Measurements from ENCODE around the gene PIRT. TPM values are rescaled to one million over a fixed set of nuclear protein-coding genes. Genes with fewer than 3 reads are reported as not detected.

Gene PIRT
- polyA plus RNA-seq, 3 donors: not detected

DNA sequence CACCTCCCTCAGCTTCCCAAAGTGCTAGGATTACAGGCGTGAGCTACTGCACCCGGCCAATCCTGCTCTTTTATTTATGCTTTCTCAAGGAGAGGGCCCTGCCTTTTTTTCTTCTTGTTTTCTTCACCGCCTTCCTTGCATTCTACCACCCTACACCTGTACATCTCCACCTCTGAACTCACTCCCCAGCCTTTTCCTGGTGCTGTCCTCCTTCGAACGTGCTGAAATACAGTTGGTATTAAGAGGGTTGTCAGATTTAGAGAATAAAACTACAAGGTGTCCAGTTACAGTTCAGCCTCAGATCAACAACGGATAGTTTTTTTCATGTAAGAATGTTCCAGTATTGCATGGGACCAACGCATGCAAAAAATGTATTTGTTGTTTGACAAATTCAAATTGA is 1.7 kb downstream of the PIRT start:
- no peak for DNase-seq
- TF ChIP-seq, protein P1, sequence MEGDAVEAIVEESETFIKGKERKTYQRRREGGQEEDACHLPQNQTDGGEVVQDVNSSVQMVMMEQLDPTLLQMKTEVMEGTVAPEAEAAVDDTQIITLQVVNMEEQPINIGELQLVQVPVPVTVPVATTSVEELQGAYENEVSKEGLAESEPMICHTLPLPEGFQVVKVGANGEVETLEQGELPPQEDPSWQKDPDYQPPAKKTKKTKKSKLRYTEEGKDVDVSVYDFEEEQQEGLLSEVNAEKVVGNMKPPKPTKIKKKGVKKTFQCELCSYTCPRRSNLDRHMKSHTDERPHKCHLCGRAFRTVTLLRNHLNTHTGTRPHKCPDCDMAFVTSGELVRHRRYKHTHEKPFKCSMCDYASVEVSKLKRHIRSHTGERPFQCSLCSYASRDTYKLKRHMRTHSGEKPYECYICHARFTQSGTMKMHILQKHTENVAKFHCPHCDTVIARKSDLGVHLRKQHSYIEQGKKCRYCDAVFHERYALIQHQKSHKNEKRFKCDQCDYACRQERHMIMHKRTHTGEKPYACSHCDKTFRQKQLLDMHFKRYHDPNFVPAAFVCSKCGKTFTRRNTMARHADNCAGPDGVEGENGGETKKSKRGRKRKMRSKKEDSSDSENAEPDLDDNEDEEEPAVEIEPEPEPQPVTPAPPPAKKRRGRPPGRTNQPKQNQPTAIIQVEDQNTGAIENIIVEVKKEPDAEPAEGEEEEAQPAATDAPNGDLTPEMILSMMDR (IDR thresholded peaks at IDR 0.05): no peak
- H3K4me3 ChIP-seq (replicated peaks in 1 of 3; ENCODE audit: low read depth in 2 of 3, low read length in 3 of 3): no peak overlapping the region
- H3K27me3 ChIP-seq (ENCODE audit: control insufficient read depth in 2 of 2, insufficient read depth in 2 of 2, low read length in 2 of 2): no peaks in the 10 kb centered on the region
- H3K9me3 ChIP-seq (replicated peaks in 1 of 2; ENCODE audit: control insufficient read depth in 1 of 2, insufficient read depth in 1 of 2, low read length in 2 of 2): no peaks in the 10 kb centered on the region
- no peak overlapping the region for H3K27ac Mint-ChIP-seq
- H3K27me3 Mint-ChIP-seq (ENCODE audit: low read depth in 3 of 3): peaks cover 0 to 3% (median 2%) of the 10 kb centered on the region in 3 donors
- H3K4me2 ChIP-seq (replicated peaks; ENCODE audit: extremely low read depth, low read length, poor library complexity, severe bottlenecking): no peak overlapping the region
- intact Hi-C loops (cut with micrococcal nuclease): no loop called here
- H3K9ac ChIP-seq (ENCODE audit: insufficient read depth, low read length, poor library complexity, severe bottlenecking): no peak overlapping the region
- no peaks in the 10 kb centered on the region for H3K4me1 Mint-ChIP-seq
- no peak overlapping the region for H3K4me3 Mint-ChIP-seq
- no peaks in the 10 kb centered on the region for H3K36me3 ChIP-seq (replicated peaks in 1 of 2; ENCODE audit: control insufficient read depth in 1 of 2, insufficient read depth in 2 of 2, low read length in 2 of 2)
- H3K9me3 Mint-ChIP-seq: no peaks in the 10 kb centered on the region
- no peaks in the 10 kb centered on the region for H3K36me3 Mint-ChIP-seq
- 92% methylated on average over 6 of the region's 7 CpGs for WGBS (ENCODE audit: insufficient coverage)
- no peaks in the 10 kb centered on the region for H3K79me2 ChIP-seq (ENCODE audit: insufficient read depth, low read length)
- H3K27ac ChIP-seq (ENCODE audit: low read depth in 1 of 2, low read length in 2 of 2): no peak overlapping the region
- H4K20me1 ChIP-seq (ENCODE audit: insufficient read depth, low read length): no peaks in the 10 kb centered on the region
- no peak overlapping the region for H2AFZ ChIP-seq (ENCODE audit: insufficient read depth, low read depth, low read length, poor library complexity, severe bottlenecking)
- no peaks in the 10 kb centered on the region for H3K4me1 ChIP-seq (ENCODE audit: control insufficient read depth in 1 of 2, insufficient read depth in 2 of 2, low read length in 2 of 2)

DNA sequence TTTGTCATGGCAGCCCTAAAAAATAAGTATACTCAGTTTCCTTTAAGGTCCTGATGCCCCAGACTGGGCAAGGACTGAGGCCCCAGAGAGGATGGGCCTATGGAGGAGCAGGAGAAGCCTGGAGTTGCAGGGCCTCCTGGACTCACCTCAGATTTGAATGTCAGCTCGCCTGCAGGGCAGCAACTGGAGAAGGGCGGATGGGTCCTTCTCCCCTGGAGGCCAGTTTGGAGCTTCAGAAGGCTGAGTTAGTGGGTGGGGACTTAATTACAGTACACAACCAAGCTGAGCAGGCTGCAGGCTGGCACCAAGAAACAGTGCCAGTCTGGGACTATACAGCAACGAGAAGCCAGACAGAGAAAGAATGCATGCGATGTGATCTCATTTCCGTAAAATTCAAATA is 6.2 kb downstream of the PIRT start:
- TF ChIP-seq, protein P1 (IDR thresholded peaks at IDR 0.05): no peak
- Histone ChIP-seq H2AFZ (ENCODE audit: insufficient read depth, low read depth, low read length, poor library complexity, severe bottlenecking) (no peak overlapping the region), H3K27me3 (ENCODE audit: control insufficient read depth in 2 of 2, insufficient read depth in 2 of 2, low read length in 2 of 2) (no peaks in the 10 kb centered on the region), H3K79me2 (ENCODE audit: insufficient read depth, low read length) (no peaks in the 10 kb centered on the region), H3K36me3 (replicated peaks in 1 of 2; ENCODE audit: control insufficient read depth in 1 of 2, insufficient read depth in 2 of 2, low read length in 2 of 2) (no peaks in the 10 kb centered on the region), H3K4me3 (replicated peaks in 1 of 3; ENCODE audit: low read depth in 2 of 3, low read length in 3 of 3) (no peak overlapping the region), H4K20me1 (ENCODE audit: insufficient read depth, low read length) (no peaks in the 10 kb centered on the region), H3K27ac (ENCODE audit: low read depth in 1 of 2, low read length in 2 of 2) (no peak overlapping the region), H3K4me2 (replicated peaks; ENCODE audit: extremely low read depth, low read length, poor library complexity, severe bottlenecking) (no peak overlapping the region), H3K9ac (ENCODE audit: insufficient read depth, low read length, poor library complexity, severe bottlenecking) (no peak overlapping the region), H3K4me1 (ENCODE audit: control insufficient read depth in 1 of 2, insufficient read depth in 2 of 2, low read length in 2 of 2) (no peaks in the 10 kb centered on the region), H3K9me3 (replicated peaks in 1 of 2; ENCODE audit: control insufficient read depth in 1 of 2, insufficient read depth in 1 of 2, low read length in 2 of 2) (no peaks in the 10 kb centered on the region)
- H3K4me1 Mint-ChIP-seq: no peaks in the 10 kb centered on the region
- 74% methylated on average over 5 of the region's 5 CpGs for WGBS (ENCODE audit: insufficient coverage)
- intact Hi-C loops (cut with micrococcal nuclease): no loop called here
- no peak for DNase-seq
- H3K27ac Mint-ChIP-seq: no peak overlapping the region
- H3K27me3 Mint-ChIP-seq (ENCODE audit: low read depth in 3 of 3): peaks cover 1 to 4% (median 1%) of the 10 kb centered on the region in 3 donors
- H3K36me3 Mint-ChIP-seq: no peaks in the 10 kb centered on the region
- no peaks in the 10 kb centered on the region for H3K9me3 Mint-ChIP-seq
- no peak overlapping the region for H3K4me3 Mint-ChIP-seq

Data from CD14-positive monocyte (primary cell).